ENCODE measurements around the gene PPP2R3C. TPM values are rescaled to one million over a fixed set of nuclear protein-coding genes. Genes with fewer than 3 reads are reported as not detected.
"Not testable (repeated sequence)": the region's sequence is repeated elsewhere in the genome, so short reads cannot be mapped to it uniquely, and the experiment has no call there.

The PPP2R3C gene
- total RNA-seq, 1 experiment from 2014 or later = 86.2 TPM

GRCh38 chr14:35094645-35095044, 27.1 kb downstream of the PPP2R3C start:
- H3K4me1 ChIP-seq (ENCODE audit: low read length); H2AFZ ChIP-seq (ENCODE audit: low read length); H3K9me3 ChIP-seq (ENCODE audit: low read length); H3K79me2 ChIP-seq (ENCODE audit: low read length); H3K4me2 ChIP-seq (ENCODE audit: low read depth, low read length, poor library complexity, severe bottlenecking); H3K4me3 ChIP-seq (ENCODE audit: low read length); H3K27ac ChIP-seq (ENCODE audit: low read length); H3K27me3 ChIP-seq (ENCODE audit: low read length); H3K9me2 ChIP-seq (replicated peaks; ENCODE audit: insufficient read depth, low read length); H3K9ac ChIP-seq (ENCODE audit: low read length); DNase-seq; H4K20me1 ChIP-seq (ENCODE audit: insufficient read depth, low read depth, low read length): not testable (repeated sequence)
- peaks cover 50% of the 10 kb centered on the region for H3K36me3 ChIP-seq (ENCODE audit: insufficient read depth, low read length)

- Histone ChIP-seq H4K20me1 (ENCODE audit: insufficient read depth, low read depth, low read length) (no peaks in the 10 kb centered on the region), H3K4me1 (ENCODE audit: low read length) (no peaks in the 10 kb centered on the region), H2AFZ (ENCODE audit: low read length) (no peak overlapping the region), H3K27ac (ENCODE audit: low read length) (no peak overlapping the region), H3K4me3 (ENCODE audit: low read length) (no peak overlapping the region), H3K27me3 (ENCODE audit: low read length) (no peaks in the 10 kb centered on the region), H3K79me2 (ENCODE audit: low read length) (no peaks in the 10 kb centered on the region), H3K9ac (ENCODE audit: low read length) (no peak overlapping the region), H3K9me2 (replicated peaks; ENCODE audit: insufficient read depth, low read length) (no peaks in the 10 kb centered on the region), H3K9me3 (ENCODE audit: low read length) (no peaks in the 10 kb centered on the region), H3K4me2 (ENCODE audit: low read depth, low read length, poor library complexity, severe bottlenecking) (no peak overlapping the region), H3K36me3 (ENCODE audit: insufficient read depth, low read length) (peaks cover 57% of the 10 kb centered on the region)
- DNase-seq = no peak
Measured at GRCh38 chr14:35088514-35088913, 33.3 kb downstream of the PPP2R3C start.

- no peak overlapping the region for H3K27ac ChIP-seq (ENCODE audit: low read length)
- H3K27me3 ChIP-seq (ENCODE audit: low read length) = no peaks in the 10 kb centered on the region
- no peak overlapping the region for H3K4me2 ChIP-seq (ENCODE audit: low read depth, low read length, poor library complexity, severe bottlenecking)
- H2AFZ ChIP-seq (ENCODE audit: low read length) = no peak overlapping the region
- H3K9me2 ChIP-seq (replicated peaks; ENCODE audit: insufficient read depth, low read length) = no peaks in the 10 kb centered on the region
- no peak overlapping the region for H3K9ac ChIP-seq (ENCODE audit: low read length)
- H3K4me3 ChIP-seq (ENCODE audit: low read length) = no peak overlapping the region
- H3K36me3 ChIP-seq (ENCODE audit: insufficient read depth, low read length) = peaks cover 62% of the 10 kb centered on the region
- no peaks in the 10 kb centered on the region for H3K79me2 ChIP-seq (ENCODE audit: low read length)
- H4K20me1 ChIP-seq (ENCODE audit: insufficient read depth, low read depth, low read length) = no peaks in the 10 kb centered on the region
- no peak for DNase-seq
- no peaks in the 10 kb centered on the region for H3K4me1 ChIP-seq (ENCODE audit: low read length)
- no peaks in the 10 kb centered on the region for H3K9me3 ChIP-seq (ENCODE audit: low read length)
Measured at GRCh38 chr14:35085441-35085840, 36.3 kb downstream of the PPP2R3C start.

GRCh38 chr14:35083530-35084150, 38.1 kb downstream of the PPP2R3C start:
- no peak for DNase-seq
- Histone ChIP-seq H3K4me2 (ENCODE audit: low read depth, low read length, poor library complexity, severe bottlenecking) (no peak overlapping the region), H3K36me3 (ENCODE audit: insufficient read depth, low read length) (peaks cover 56% of the 10 kb centered on the region), H2AFZ (ENCODE audit: low read length) (no peak overlapping the region), H3K27me3 (ENCODE audit: low read length) (no peaks in the 10 kb centered on the region), H4K20me1 (ENCODE audit: insufficient read depth, low read depth, low read length) (no peaks in the 10 kb centered on the region), H3K4me3 (ENCODE audit: low read length) (no peak overlapping the region), H3K79me2 (ENCODE audit: low read length) (no peaks in the 10 kb centered on the region), H3K27ac (ENCODE audit: low read length) (no peak overlapping the region), H3K9me2 (replicated peaks; ENCODE audit: insufficient read depth, low read length) (no peaks in the 10 kb centered on the region), H3K9ac (ENCODE audit: low read length) (no peak overlapping the region), H3K4me1 (ENCODE audit: low read length) (no peaks in the 10 kb centered on the region), H3K9me3 (ENCODE audit: low read length) (no peaks in the 10 kb centered on the region)

GRCh38 chr14:35079742-35080141, 42.0 kb downstream of the PPP2R3C start:
- 0 out of 2 replicates have a peak, but pooled peaks cover 3% of the 10 kb centered on the region for H3K79me2 ChIP-seq (ENCODE audit: low read length)
- no peak overlapping the region for H3K27ac ChIP-seq (ENCODE audit: low read length)
- no peaks in the 10 kb centered on the region for H4K20me1 ChIP-seq (ENCODE audit: insufficient read depth, low read depth, low read length)
- no peaks in the 10 kb centered on the region for H3K4me1 ChIP-seq (ENCODE audit: low read length)
- no peaks in the 10 kb centered on the region for H3K27me3 ChIP-seq (ENCODE audit: low read length)
- DNase-seq = no peak
- no peak overlapping the region for H3K4me2 ChIP-seq (ENCODE audit: low read depth, low read length, poor library complexity, severe bottlenecking)
- no peaks in the 10 kb centered on the region for H3K9me2 ChIP-seq (replicated peaks; ENCODE audit: insufficient read depth, low read length)
- peaks cover 27% of the 10 kb centered on the region; the same call in 1 of the 2 replicates for H3K36me3 ChIP-seq (ENCODE audit: insufficient read depth, low read length)
- H2AFZ ChIP-seq (ENCODE audit: low read length) = no peak overlapping the region
- H3K9ac ChIP-seq (ENCODE audit: low read length) = no peak overlapping the region
- no peaks in the 10 kb centered on the region for H3K9me3 ChIP-seq (ENCODE audit: low read length)
- no peak overlapping the region for H3K4me3 ChIP-seq (ENCODE audit: low read length)

GRCh38 chr14:35078082-35078481, 43.7 kb downstream of the PPP2R3C start:
- Histone ChIP-seq H3K4me2 (ENCODE audit: low read depth, low read length, poor library complexity, severe bottlenecking) (no peak overlapping the region), H3K79me2 (ENCODE audit: low read length) (peaks cover 6% of the 10 kb centered on the region; the same call in 1 of the 2 replicates), H3K4me1 (ENCODE audit: low read length) (no peaks in the 10 kb centered on the region), H3K36me3 (ENCODE audit: insufficient read depth, low read length) (peaks cover 24% of the 10 kb centered on the region; the same call in 1 of the 2 replicates), H3K4me3 (ENCODE audit: low read length) (no peak overlapping the region), H3K27me3 (ENCODE audit: low read length) (no peaks in the 10 kb centered on the region), H3K9ac (ENCODE audit: low read length) (no peak overlapping the region), H4K20me1 (ENCODE audit: insufficient read depth, low read depth, low read length) (no peaks in the 10 kb centered on the region), H2AFZ (ENCODE audit: low read length) (no peak overlapping the region), H3K9me3 (ENCODE audit: low read length) (no peaks in the 10 kb centered on the region), H3K27ac (ENCODE audit: low read length) (no peak overlapping the region), H3K9me2 (replicated peaks; ENCODE audit: insufficient read depth, low read length) (no peaks in the 10 kb centered on the region)
- no peak for DNase-seq

GRCh38 chr14:35073486-35073885, 48.3 kb downstream of the PPP2R3C start:
- Histone ChIP-seq H3K27me3 (ENCODE audit: low read length) (no peaks in the 10 kb centered on the region), H4K20me1 (ENCODE audit: insufficient read depth, low read depth, low read length) (no peaks in the 10 kb centered on the region), H2AFZ (ENCODE audit: low read length) (no peak overlapping the region), H3K4me2 (ENCODE audit: low read depth, low read length, poor library complexity, severe bottlenecking) (no peak overlapping the region), H3K79me2 (ENCODE audit: low read length) (peaks cover 9% of the 10 kb centered on the region; the same call in 1 of the 2 replicates), H3K9ac (ENCODE audit: low read length) (no peak overlapping the region), H3K9me2 (replicated peaks; ENCODE audit: insufficient read depth, low read length) (no peaks in the 10 kb centered on the region), H3K4me1 (ENCODE audit: low read length) (no peaks in the 10 kb centered on the region), H3K9me3 (ENCODE audit: low read length) (no peaks in the 10 kb centered on the region), H3K36me3 (ENCODE audit: insufficient read depth, low read length) (peaks cover 12% of the 10 kb centered on the region; the same call in 1 of the 2 replicates), H3K4me3 (ENCODE audit: low read length) (no peak overlapping the region), H3K27ac (ENCODE audit: low read length) (no peak overlapping the region)
- DNase-seq = no peak

GRCh38 chr14:35072226-35072625, 49.6 kb downstream of the PPP2R3C start:
- no peak for DNase-seq
- Histone ChIP-seq H3K9ac (ENCODE audit: low read length) (no peak overlapping the region), H3K4me1 (ENCODE audit: low read length) (peaks cover 3% of the 10 kb centered on the region; the same call in 1 of the 2 replicates), H3K36me3 (ENCODE audit: insufficient read depth, low read length) (peaks cover 16% of the 10 kb centered on the region; the same call in 1 of the 2 replicates), H4K20me1 (ENCODE audit: insufficient read depth, low read depth, low read length) (no peaks in the 10 kb centered on the region), H2AFZ (ENCODE audit: low read length) (no peak overlapping the region), H3K4me2 (ENCODE audit: low read depth, low read length, poor library complexity, severe bottlenecking) (no peak overlapping the region), H3K79me2 (ENCODE audit: low read length) (peaks cover 16% of the 10 kb centered on the region; the same call in 1 of the 2 replicates), H3K9me3 (ENCODE audit: low read length) (no peaks in the 10 kb centered on the region), H3K27ac (ENCODE audit: low read length) (no peak overlapping the region), H3K9me2 (replicated peaks; ENCODE audit: insufficient read depth, low read length) (no peaks in the 10 kb centered on the region), H3K4me3 (ENCODE audit: low read length) (no peak overlapping the region), H3K27me3 (ENCODE audit: low read length) (no peaks in the 10 kb centered on the region)

Measured in Karpas-422 (cell line).